Activated CD4-positive, alpha-beta T cell treated with anti-CD3 and anti-CD28 coated beads, Interleukin-2, amount 50 U/mL, for 4 hours (primary cell): Measurements from ENCODE around the gene NFIC.
"Not testable (repeated sequence)": the region's sequence is repeated elsewhere in the genome, so short reads cannot be mapped to it uniquely, and the experiment has no call there.

ENCODE experiments used
- DNase-seq, 2 experiments: peaks; one replicate each; pipeline ENCODE4 v3.0.0-alpha.2; 2020

NFIC gene

GRCh38 chr19:3375221-3376090, 9.1 kb downstream of the NFIC start:
- DNase-seq, result no peak

GRCh38 chr19:3376091-3376455, 9.7 kb downstream of the NFIC start:
- DNase-seq, result not testable (repeated sequence)

- DNase-seq, result no peak
Measured at GRCh38 chr19:3378352-3379150, 12.2 kb downstream of the NFIC start.

GRCh38 chr19:3380829-3381228, 14.4 kb downstream of the NFIC start:
- DNase-seq, result no peak

GRCh38 chr19:3381701-3382372, 15.5 kb downstream of the NFIC start:
- no peak for DNase-seq

DNA sequence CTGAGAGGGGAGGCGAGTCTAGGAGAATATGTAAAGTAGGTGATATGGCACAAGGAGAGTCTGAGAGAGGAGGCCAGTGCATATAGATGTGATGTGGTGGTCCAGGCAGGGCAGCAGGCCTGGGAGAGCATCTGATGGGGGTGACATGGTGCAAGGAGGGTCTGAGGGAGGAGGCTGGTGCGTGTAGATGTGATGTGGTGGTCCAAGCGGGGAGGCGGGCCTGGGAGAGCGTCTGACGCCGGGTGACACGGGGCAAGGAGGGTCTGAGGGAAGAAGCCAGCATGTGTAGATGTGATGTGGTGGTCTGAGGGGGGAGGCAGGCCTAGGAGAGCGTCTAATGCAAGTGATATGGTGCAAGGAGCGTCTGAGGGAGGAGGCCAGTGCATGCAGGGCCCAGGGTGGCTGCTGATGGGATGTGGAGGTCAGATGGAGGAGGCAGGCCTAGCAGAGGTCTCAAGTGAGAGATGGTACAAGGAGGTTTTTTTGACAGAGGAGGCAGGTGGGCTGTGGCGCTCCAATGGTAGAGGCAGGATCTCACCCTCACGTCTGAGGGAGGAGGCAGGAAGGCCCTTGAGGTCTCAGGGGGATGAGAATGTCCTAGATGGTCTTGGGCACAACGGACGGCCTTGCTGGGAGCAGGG, 16.2 kb downstream of the NFIC start:
- DNase-seq, result no peak

GRCh38 chr19:3383121-3383722, 16.8 kb downstream of the NFIC start:
- no peak for DNase-seq

DNA sequence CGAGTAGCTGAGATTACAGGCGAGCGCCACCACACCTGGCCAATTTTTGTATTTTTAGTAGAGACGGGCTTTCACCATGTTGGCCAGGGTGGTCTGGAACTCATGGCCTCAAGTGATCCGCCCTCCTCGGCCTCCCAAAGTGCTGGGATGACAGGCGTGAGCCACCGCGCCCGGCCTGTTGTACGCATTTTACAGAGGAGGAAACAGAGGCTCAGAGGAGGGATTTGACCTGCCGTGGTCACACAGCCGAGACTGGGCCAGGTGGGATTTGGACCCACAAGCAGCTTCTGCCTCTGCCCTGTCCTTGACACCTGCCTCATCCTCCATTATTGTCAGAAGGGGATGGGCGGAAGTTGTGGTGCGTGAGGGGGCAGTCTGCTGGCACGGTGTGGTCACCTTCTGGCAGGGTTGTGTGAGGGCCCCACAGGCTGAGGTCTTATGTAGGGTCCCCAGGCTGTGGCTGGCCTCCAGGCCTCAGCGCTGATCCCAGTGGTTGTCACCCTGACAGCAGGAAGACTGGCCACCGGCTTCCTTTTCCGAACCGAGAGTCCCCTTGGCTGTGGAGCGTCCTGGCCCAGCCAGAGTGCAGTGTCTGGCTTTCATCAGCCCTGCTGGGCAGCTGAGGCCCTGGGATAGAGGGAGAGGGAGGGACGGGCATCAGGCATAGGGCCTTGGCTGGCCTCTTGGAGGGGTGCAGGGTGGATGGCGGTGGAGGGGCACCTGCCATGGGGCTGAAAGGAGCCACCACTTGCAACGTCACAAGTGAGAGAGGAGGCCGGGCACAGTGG, 20.3 kb downstream of the NFIC start:
- DNase-seq, result no peak

- no peak for DNase-seq
Measured at GRCh38 chr19:3387645-3388589, 21.5 kb downstream of the NFIC start.

- DNase-seq, result no peak
Measured at GRCh38 chr19:3389446-3389778, 23.0 kb downstream of the NFIC start.

DNA sequence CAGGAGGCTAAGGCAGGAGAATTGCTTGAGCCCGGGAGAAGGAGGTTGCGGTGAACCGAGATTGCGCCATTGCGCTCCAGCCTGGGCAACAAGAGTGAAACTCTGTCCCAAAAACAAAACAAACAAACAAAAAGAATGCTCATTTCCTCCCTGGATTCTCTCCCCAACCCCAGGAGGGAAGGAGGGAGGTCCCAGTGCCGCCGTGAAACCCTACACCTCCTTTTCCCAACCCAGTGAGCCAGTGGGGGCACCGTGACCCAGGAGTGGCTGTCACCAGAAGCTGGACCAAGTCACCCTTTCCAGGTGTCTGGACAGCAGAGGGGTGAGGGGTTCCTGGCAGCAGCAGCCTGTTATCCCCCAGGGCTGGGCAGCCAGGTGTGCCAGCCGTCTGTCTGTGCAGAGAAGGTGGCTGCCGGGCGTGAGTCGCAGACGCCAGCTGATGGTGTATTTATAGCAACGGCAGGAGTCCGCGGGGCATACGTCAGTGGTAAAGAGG, 23.5 kb downstream of the NFIC start:
- DNase-seq, result no peak

DNA sequence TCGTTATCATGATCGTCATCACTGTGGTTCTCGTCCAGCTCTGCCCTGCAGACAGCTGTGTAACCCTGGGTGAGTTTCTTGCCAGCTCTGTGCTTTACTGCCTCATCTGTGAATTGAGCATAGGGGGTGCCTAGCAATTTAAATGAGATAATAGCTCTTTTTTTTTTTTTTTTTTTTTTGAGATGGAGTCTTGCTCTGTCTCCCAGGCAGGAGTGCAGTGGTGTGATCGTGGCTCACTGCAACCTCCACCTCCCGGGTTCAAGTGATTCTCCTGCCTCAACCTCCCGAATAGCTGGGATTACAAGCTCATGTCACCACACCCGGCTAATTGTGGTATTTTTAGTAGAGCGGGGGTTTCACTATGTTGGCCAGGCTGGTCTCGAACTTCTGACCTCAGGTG, 25.5 kb downstream of the NFIC start:
- not testable (repeated sequence) for DNase-seq

GRCh38 chr19:3392480-3392879, 26.1 kb downstream of the NFIC start:
- DNase-seq, result no peak

DNA sequence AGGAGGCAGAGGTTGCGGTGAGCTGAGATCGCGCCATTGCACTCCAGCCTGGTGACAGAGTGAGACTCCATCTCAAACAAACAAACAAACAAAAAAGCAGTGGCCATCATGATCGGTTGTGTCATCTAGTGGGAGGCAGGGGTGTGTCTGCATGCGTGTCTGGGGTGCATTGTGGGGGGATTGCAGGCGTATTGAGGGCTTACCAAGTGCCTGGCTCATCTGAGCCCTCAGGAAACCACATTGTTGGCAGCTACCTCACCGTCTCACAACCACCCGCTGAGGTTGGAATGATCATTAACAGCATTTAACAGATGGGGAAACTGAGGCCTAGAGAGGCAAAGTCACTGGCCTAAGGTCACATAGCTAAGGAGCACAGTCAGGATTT, 30.5 kb downstream of the NFIC start:
- DNase-seq, result no peak

GRCh38 chr19:3397266-3398022, 31.1 kb downstream of the NFIC start:
- DNase-seq, result no peak

GRCh38 chr19:3398114-3398899, 31.9 kb downstream of the NFIC start:
- DNase-seq, result no peak

GRCh38 chr19:3398900-3399278, 32.5 kb downstream of the NFIC start:
- no peak for DNase-seq

- not testable (repeated sequence) for DNase-seq
Measured at GRCh38 chr19:3399311-3399710, 32.9 kb downstream of the NFIC start.
